H1 (cell line): ENCODE measurements around the gene PDE6B. TPM values are rescaled to one million over a fixed set of nuclear protein-coding genes. Genes with fewer than 3 reads are reported as not detected.

Experiments
- CTCF ChIA-PET: fragments of 300-600 bp; sonication (Branson Sonifier 250); formaldehyde crosslinking; loops from one replicate; lab custom pipeline; 2021; ENCODE audit not compliant: partially characterized antibody; lab: Charles Lee
- POLR2A ChIA-PET: fragments of 300-600 bp; sonication (Branson Sonifier 250); formaldehyde crosslinking; loops from one replicate; lab custom pipeline; 2021; ENCODE audit warnings: inconsistent platforms; ENCODE audit not compliant: partially characterized antibody; lab: Charles Lee
- DNase-seq, 2 experiments: peaks; one replicate each; pipeline versions ENCODE4 v3.0.0 to v3.0.0-alpha.2; 2010 to 2022; ENCODE audit warnings: low spot score in 2 of 2, low read depth in 1 of 2, mixed read lengths in 1 of 2
- FAIRE-seq: peaks from 2 replicates; lab custom pipeline; 2011; peaks lifted over from hg19 to GRCh38; lab: Jason Lieb, UNC
- H2AFZ ChIP-seq: 2 replicates; pipeline ENCODE4 v1.8.1; 2012; ENCODE audit warnings: low read length, inconsistent platforms
- H2AK5ac ChIP-seq: 2 replicates; pipeline ENCODE4 v1.6.1; 2013; ENCODE audit warnings: low read depth, low read length
- H2BK120ac ChIP-seq: replicated peaks from 2 replicates; pipeline ENCODE3; 2013; ENCODE audit warnings: low read depth, low read length, inconsistent platforms
- H2BK12ac ChIP-seq: 2 replicates; pipeline ENCODE4 v1.6.1; 2013; ENCODE audit warnings: low read depth, low read length
- H2BK15ac ChIP-seq: 2 replicates; pipeline ENCODE4 v1.6.1; 2013; ENCODE audit warnings: low read length
- H2BK20ac ChIP-seq: 2 replicates; pipeline ENCODE4 v1.6.1; 2013; ENCODE audit warnings: low read length
- H2BK5ac ChIP-seq: 2 replicates; pipeline ENCODE4 v1.6.1; 2013; ENCODE audit warnings: low read depth, low read length
- H3K14ac ChIP-seq: 2 replicates; pipeline ENCODE4 v1.6.1; 2013; ENCODE audit warnings: inconsistent platforms; ENCODE audit not compliant: insufficient read length
- H3K18ac ChIP-seq: 2 replicates; pipeline ENCODE4 v1.6.1; 2013; ENCODE audit warnings: low read length; ENCODE audit errors: extremely low read depth
- H3K23ac ChIP-seq: 2 replicates; pipeline ENCODE4 v1.6.1; 2013; ENCODE audit warnings: inconsistent platforms; ENCODE audit not compliant: insufficient read length
- H3K23me2 ChIP-seq: 2 replicates; pipeline ENCODE4 v1.6.1; 2013; ENCODE audit warnings: low read depth, low read length
- H3K27ac ChIP-seq: 2 replicates; pipeline ENCODE4 v1.6.1; 2011; ENCODE audit warnings: low read depth, low read length, inconsistent platforms
- H3K27me3 ChIP-seq, 4 experiments: replicated peaks in 1 of 4; 1 replicate in 1 of 4; 2 replicates in 3 of 4; pipeline versions ENCODE4 v1.6.1 to v1.8.1; 2011 to 2013; ENCODE audit warnings: low read length in 3 of 4, mild to moderate bottlenecking in 3 of 4, inconsistent platforms in 2 of 4, mixed read lengths in 2 of 4, moderate library complexity in 1 of 4; ENCODE audit not compliant: control insufficient read depth in 3 of 4, insufficient read depth in 3 of 4; ENCODE audit errors: extremely low read depth in 1 of 4
- H3K36me3 ChIP-seq, 4 experiments: 2 replicates each; pipeline versions ENCODE4 v1.6.1 to v1.8.1; 2011 to 2013; ENCODE audit warnings: mild to moderate bottlenecking in 4 of 4, low read length in 3 of 4, moderate library complexity in 2 of 4, control low read depth in 1 of 4, inconsistent platforms in 1 of 4; ENCODE audit not compliant: insufficient read depth in 4 of 4, control insufficient read depth in 2 of 4
- H3K4ac ChIP-seq: replicated peaks from 2 replicates; pipeline ENCODE3; 2013; ENCODE audit warnings: low read length, low read depth, mixed read lengths, inconsistent platforms; ENCODE audit not compliant: insufficient read length
- H3K4me1 ChIP-seq, 4 experiments: replicated peaks in 1 of 4; 1 replicate in 1 of 4; 2 replicates in 3 of 4; pipeline versions ENCODE4 v1.6.1 to v1.8.1; 2011 to 2013; ENCODE audit warnings: low read length in 3 of 4, inconsistent platforms in 2 of 4, mixed read lengths in 1 of 4; ENCODE audit not compliant: insufficient read depth in 4 of 4, control insufficient read depth in 3 of 4
- H3K4me2 ChIP-seq, 2 experiments: 2 replicates each; pipeline versions ENCODE4 v1.6.1 to v1.8.1; 2011 to 2013; ENCODE audit warnings: low read depth in 2 of 2, low read length in 2 of 2, control low read depth in 1 of 2, inconsistent platforms in 1 of 2, mild to moderate bottlenecking in 1 of 2; ENCODE audit not compliant: insufficient read depth in 1 of 2
- H3K4me3 ChIP-seq, 4 experiments: fragments of 200-600, 300-600 bp in 1 of 4; sonication (generic), shearing (Covaris generic), sonication (Bioruptor Twin) in 1 of 4; 2 replicates each; pipeline versions ENCODE4 v1.5.1 to v1.8.1; 2011 to 2016; ENCODE audit warnings: low read length in 4 of 4, low read depth in 3 of 4, control low read depth in 2 of 4, inconsistent platforms in 2 of 4, mild to moderate bottlenecking in 2 of 4, mixed read lengths in 1 of 4, moderate library complexity in 1 of 4; ENCODE audit not compliant: insufficient read depth in 2 of 4; ENCODE audit errors: extremely low read depth in 1 of 4
- H3K56ac ChIP-seq: replicated peaks from 2 replicates; pipeline ENCODE3; 2013; ENCODE audit warnings: low read depth, mild to moderate bottlenecking, mixed read lengths, low read length, inconsistent platforms; ENCODE audit not compliant: insufficient read length
- H3K79me1 ChIP-seq: 2 replicates; pipeline ENCODE4 v1.6.1; 2013; ENCODE audit warnings: low read depth, low read length, control low read depth
- H3K79me2 ChIP-seq, 2 experiments: 2 replicates each; pipeline versions ENCODE4 v1.6.1 to v1.8.1; 2012 to 2013; ENCODE audit warnings: low read length in 2 of 2, mild to moderate bottlenecking in 2 of 2, inconsistent platforms in 1 of 2; ENCODE audit not compliant: insufficient read depth in 2 of 2, control insufficient read depth in 1 of 2
- H3K9ac ChIP-seq, 4 experiments: replicated peaks in 1 of 4; 1 replicate in 1 of 4; 2 replicates in 3 of 4; pipeline versions ENCODE4 v1.6.1 to v1.8.1; 2011 to 2013; ENCODE audit warnings: low read depth in 3 of 4, low read length in 3 of 4, control low read depth in 2 of 4, mild to moderate bottlenecking in 2 of 4, moderate library complexity in 2 of 4, inconsistent platforms in 1 of 4; ENCODE audit errors: extremely low read depth in 1 of 4
- H3K9me3 ChIP-seq, 2 experiments: 2 replicates each; pipeline versions ENCODE4 v1.6.1 to v1.8.1; 2012 to 2013; ENCODE audit warnings: mild to moderate bottlenecking in 2 of 2, moderate library complexity in 2 of 2, control low read depth in 1 of 2, inconsistent platforms in 1 of 2, low read depth in 1 of 2, low read length in 1 of 2, mixed read lengths in 1 of 2; ENCODE audit not compliant: insufficient read depth in 2 of 2
- H4K20me1 ChIP-seq, 2 experiments: replicated peaks in 1 of 2; 2 replicates each; pipeline versions ENCODE3 to v1.8.1; 2011 to 2013; ENCODE audit warnings: inconsistent platforms in 2 of 2, low read length in 2 of 2, mild to moderate bottlenecking in 1 of 2; ENCODE audit not compliant: insufficient read depth in 2 of 2, control insufficient read depth in 1 of 2
- H4K5ac ChIP-seq: 2 replicates; pipeline ENCODE4 v1.6.1; 2013; ENCODE audit warnings: low read length, low read depth, mixed read lengths, inconsistent platforms; ENCODE audit not compliant: insufficient read length
- H4K8ac ChIP-seq: 2 replicates; pipeline ENCODE4 v1.8.0; 2013; ENCODE audit warnings: mild to moderate bottlenecking, moderate library complexity, low read length, inconsistent platforms; ENCODE audit not compliant: insufficient read depth; ENCODE audit errors: extremely low read depth
- H4K91ac ChIP-seq: replicated peaks from 2 replicates; pipeline ENCODE3; 2013; ENCODE audit warnings: low read length, mixed read lengths, inconsistent platforms; ENCODE audit not compliant: insufficient read length
- CREB1 ChIP-seq: IDR thresholded peaks from 2 replicates; pipeline ENCODE4 v1.6.1; 2012; ENCODE audit warnings: inconsistent platforms
- WGBS, 2 experiments: shearing (Covaris generic) in 1 of 2; methylation state at CpG; one replicate each; pipeline versions ENCODE4 v1.1.6 to v1.1.7; 2013 to 2015; ENCODE audit warnings: low lambda C conversion rate in 2 of 2, mixed read lengths in 2 of 2, inconsistent platforms in 1 of 2, low coverage in 1 of 2, missing lambda C conversion rate in 1 of 2; ENCODE audit not compliant: insufficient replicate concordance in 2 of 2, insufficient coverage in 1 of 2, insufficient read length in 1 of 2; ENCODE audit errors: extremely low coverage in 1 of 2, missing lambda C conversion rate in 1 of 2; 5-methylcytosine and 5-hydroxymethylcytosine counted together
- polyA plus RNA-seq, 7 experiments: library from polyadenylated mRNA; depleted of rRNA in 3 of 7; stranded (reverse) in 5 of 7; unstranded in 2 of 7; fragments of >200 nt in 5 of 7; fragments of 200-250 nt in 2 of 7; gene quantifications; 1 replicate in 5 of 7; 2 replicates in 1 of 7; 4 replicates in 1 of 7; pipeline versions ENCODE4 v1.2.1 to v1.2.3, GENCODE V29; 2011 to 2013; ENCODE audit warnings: missing spikeins in 2 of 7, mixed read lengths in 2 of 7
- total RNA-seq: library from RNA; stranded (reverse); fragmentation: NEBNext Ultra II Directional; extraction: Animal tissue kit (Norgen Biotek cat#: 25700); gene quantifications from 2 replicates; pipeline ENCODE4 v1.2.1, GENCODE V29; 2021

Gene PDE6B
- total and polyA plus RNA-seq, 2 of the 8 experiments (the other 6 are each of a cell fraction or from before 2014, with no cell fraction given): 4.1 to 8.4 TPM

- Histone ChIP-seq H2BK12ac (no peak overlapping the region), H2BK20ac (no peak overlapping the region), H3K9me3 (peaks cover 10 to 11% of the 10 kb centered on the region in 2 experiments; a peak in 3 of 4 replicates), H4K8ac (peak overlapping the region; percentile 51; the same call in 1 of the 2 replicates), H3K56ac (no peak overlapping the region), H3K9ac (no peak overlapping the region), H4K5ac (no peak overlapping the region), H3K36me3 (no peaks in the 10 kb centered on the region), H2AFZ (no peak overlapping the region), H3K18ac (no peak overlapping the region), H3K27me3 (no peaks in the 10 kb centered on the region; a peak in 1 of 7 replicates), H3K4ac (no peak overlapping the region), H3K4me1 (no peaks in the 10 kb centered on the region), H3K27ac (no peak overlapping the region), H2AK5ac (no peak overlapping the region), H3K79me1 (no peaks in the 10 kb centered on the region), H3K4me2 (no peak overlapping the region), H3K14ac (no peak overlapping the region), H2BK120ac (no peak overlapping the region), H4K20me1 (peaks cover 0 to 2% of the 10 kb centered on the region in 2 experiments), H3K23me2 (no peaks in the 10 kb centered on the region), H4K91ac (no peak overlapping the region), H2BK15ac (no peak overlapping the region), H3K79me2 (no peaks in the 10 kb centered on the region), H2BK5ac (no peak overlapping the region), H3K23ac (no peak overlapping the region), H3K4me3 (no peak overlapping the region)
- 89% methylated on average over 22 of the region's 23 CpGs; no CpG with 5 or more reads in 1 of the 2 experiments for WGBS, 2 experiments
- ChIA-PET POLR2A (no interaction called here), CTCF (interaction anchor here (0.8 to 1.1 kb wide), 4 partner anchors 25 to 95 kb away, joined by 3 to 4 read pairs (median 3); no protein-coding TSS in a partner anchor)
- no peak for TF ChIP-seq CREB1
- DNase-seq (no peak), FAIRE-seq (no peak)
Observed at GRCh38 chr4:634599-634985, 9.2 kb downstream of the PDE6B start.
